ENCODE results near the gene TCP1. TPM values are rescaled to one million over a fixed set of nuclear protein-coding genes. Genes with fewer than 3 reads are reported as not detected.
A peak's percentile ranks its signal among the peaks of the same experiment; 100 is the strongest.

The TCP1 gene
- total and polyA plus RNA-seq, 2 of the 13 experiments (the other 11 are each of a cell fraction or from before 2014, with no cell fraction given), result 116 to 553 TPM

- TF ChIP-seq PRDM4 (CRISPR knock-in tag; IDR thresholded peaks at IDR 0.05; ENCODE audit: borderline replicate concordance), result no peak
- TF ChIP-seq SALL1 (CRISPR knock-in tag; IDR thresholded peaks at IDR 0.05), result no peak; the same call in 1 of the 2 replicates
- TF ChIP-seq NFE2L1 (CRISPR knock-in tag; IDR thresholded peaks at IDR 0.05; ENCODE audit: borderline replicate concordance), result no peak; the same call in 1 of the 2 replicates
- no peak for TF ChIP-seq ZNF17 (CRISPR knock-in tag; IDR thresholded peaks at IDR 0.05)
- peak; percentile 50; the same call in 1 of the 2 replicates for TF ChIP-seq CERS6 (CRISPR knock-in tag; IDR thresholded peaks at IDR 0.05)
- no peak for TF ChIP-seq HMGA1 (CRISPR knock-in tag; conservative IDR thresholded peaks at IDR 0.05)
- TF ChIP-seq FOXK1 (CRISPR knock-in tag; IDR thresholded peaks at IDR 0.05; ENCODE audit: borderline replicate concordance, low read depth), result peak; percentile 66; the same call in 1 of the 2 replicates
- no peak for TF ChIP-seq PLSCR1 (CRISPR knock-in tag; IDR thresholded peaks at IDR 0.05; ENCODE audit: borderline replicate concordance)
- no peak for TF ChIP-seq SUZ12 (IDR thresholded peaks at IDR 0.05; ENCODE audit: low read depth, low read length)
- no peak for TF ChIP-seq FOXO4 (CRISPR knock-in tag; conservative IDR thresholded peaks at IDR 0.05)
- no peak for TF ChIP-seq PTBP1 (IDR thresholded peaks at IDR 0.05; ENCODE audit: low read depth, low read length, poor library complexity, severe bottlenecking)
- TF ChIP-seq USF2 (IDR thresholded peaks at IDR 0.05; ENCODE audit: low read depth, low read length), result no peak
- 0 out of 2 replicates have a peak, but pooled peaks have one; percentile 50 for TF ChIP-seq USF2 (CRISPR knock-in tag; IDR thresholded peaks at IDR 0.05; ENCODE audit: borderline replicate concordance)
- no peak for TF ChIP-seq ZSCAN12 (CRISPR knock-in tag; IDR thresholded peaks at IDR 0.05)
- TF ChIP-seq GRHL1 (CRISPR knock-in tag; conservative IDR thresholded peaks at IDR 0.05), result no peak
- TF ChIP-seq ZNF75D (CRISPR knock-in tag; IDR thresholded peaks at IDR 0.05; ENCODE audit: borderline replicate concordance), result no peak
- TF ChIP-seq ZNF333 (CRISPR knock-in tag; IDR thresholded peaks at IDR 0.05; ENCODE audit: borderline replicate concordance), result no peak
- TF ChIP-seq DNMT1 (CRISPR knock-in tag; IDR thresholded peaks at IDR 0.05), result no peak
- no peak for TF ChIP-seq ZC3H13 (CRISPR knock-in tag; IDR thresholded peaks at IDR 0.05)
Observed at GRCh38 chr6:159790149-159790955, 950 bp upstream of the TCP1 start, which contains the start of gene MRPL18 (continued).

All from HepG2 (cell line).